NCI-H446 treated with DMSO at 0.1 percent for 48 hours (cell line): ENCODE data around the gene NUAK1.
A peak's percentile ranks its signal among the peaks of the same experiment; 100 is the strongest.

ENCODE experiments used
- DNase-seq: peaks from one replicate; lab custom pipeline; 2025; lab: John Stamatoyannopoulos, UW

The NUAK1 gene

DNA sequence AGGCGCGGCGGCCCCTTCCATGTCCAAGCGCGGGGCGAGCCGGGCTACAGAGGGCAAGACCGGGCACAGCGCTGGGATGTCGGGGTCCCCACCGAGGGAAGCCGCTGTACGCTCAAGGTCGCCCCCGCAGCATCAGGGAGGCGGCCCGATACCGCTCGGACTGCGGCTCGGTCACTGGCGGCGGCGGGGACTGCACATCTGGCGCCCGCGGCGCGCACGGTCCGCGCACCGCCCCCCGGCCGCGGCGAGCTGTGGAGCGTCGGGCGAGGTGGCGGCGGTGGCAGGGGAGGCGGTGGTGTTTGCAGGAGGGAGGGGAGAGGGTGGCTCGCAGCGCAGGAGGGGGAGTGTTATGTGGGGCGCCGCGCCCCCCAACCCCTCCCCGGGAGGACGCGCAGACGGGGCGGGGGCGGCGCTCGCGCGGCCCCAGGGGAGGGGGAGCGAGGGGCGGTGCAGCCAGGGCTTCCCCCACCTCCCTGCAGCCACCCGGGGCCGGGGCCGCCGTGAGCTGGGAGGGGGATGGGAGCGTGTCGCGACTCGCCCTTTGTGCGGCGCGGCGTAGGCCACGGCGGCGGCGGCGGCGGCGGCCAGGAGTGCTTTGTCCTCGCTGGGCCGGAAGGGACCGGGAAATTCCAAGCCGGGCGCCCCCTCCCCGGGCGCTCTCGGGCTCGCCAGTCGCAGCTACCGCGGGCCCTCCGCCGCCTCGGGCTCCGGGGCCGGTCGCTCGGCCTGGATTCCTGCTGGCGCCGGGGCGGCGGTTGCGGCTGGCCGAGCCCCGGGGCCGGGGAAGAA lies at the start of gene NUAK1:
Gene NUAK1 (minus strand): TSS at position 322 of the 789 bp plus-strand sequence. CDS start 301 bp downstream, at position 21.
- DNase-seq: no peak

DNA sequence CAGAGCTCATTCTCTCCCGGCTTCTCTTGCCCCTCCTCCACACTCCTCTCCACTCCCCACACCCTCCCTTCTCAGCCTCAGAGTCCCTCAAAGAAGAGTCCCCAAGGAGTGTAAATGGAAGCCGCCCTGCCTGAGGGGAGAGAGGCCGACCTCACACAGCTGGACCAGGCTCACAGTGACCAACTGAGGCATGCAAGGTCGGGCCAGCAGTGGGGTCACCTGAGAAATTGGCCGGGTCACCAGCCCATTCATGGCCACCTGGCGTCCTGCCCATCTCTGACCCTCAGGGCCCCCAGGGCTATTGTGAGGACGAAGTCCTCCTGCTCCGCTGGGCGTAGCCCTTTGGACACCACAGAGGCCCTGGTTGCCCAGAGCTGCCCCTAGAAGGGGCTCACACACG lies 49.5 kb upstream of the NUAK1 start:
- DNase-seq: no peak

DNA sequence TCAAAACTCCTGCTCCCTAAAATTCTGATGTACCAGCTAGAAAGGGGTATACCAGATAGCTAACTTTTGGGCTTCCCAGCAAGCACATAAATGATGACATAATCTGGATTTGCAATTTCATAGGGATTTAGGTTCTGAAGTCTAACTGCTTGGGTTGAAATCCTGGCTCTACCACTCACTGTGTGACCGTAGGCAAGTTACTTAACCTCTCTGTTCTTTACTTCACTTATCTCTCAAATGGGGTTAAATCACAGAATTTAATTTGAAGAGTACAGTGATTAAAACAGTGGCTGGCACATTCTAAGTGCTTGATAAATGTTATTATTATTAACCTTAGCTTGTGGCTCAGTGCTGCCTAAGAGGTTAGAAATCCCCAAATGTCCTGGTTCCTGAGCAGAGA lies 49.1 kb upstream of the NUAK1 start:
- no peak for DNase-seq

DNA sequence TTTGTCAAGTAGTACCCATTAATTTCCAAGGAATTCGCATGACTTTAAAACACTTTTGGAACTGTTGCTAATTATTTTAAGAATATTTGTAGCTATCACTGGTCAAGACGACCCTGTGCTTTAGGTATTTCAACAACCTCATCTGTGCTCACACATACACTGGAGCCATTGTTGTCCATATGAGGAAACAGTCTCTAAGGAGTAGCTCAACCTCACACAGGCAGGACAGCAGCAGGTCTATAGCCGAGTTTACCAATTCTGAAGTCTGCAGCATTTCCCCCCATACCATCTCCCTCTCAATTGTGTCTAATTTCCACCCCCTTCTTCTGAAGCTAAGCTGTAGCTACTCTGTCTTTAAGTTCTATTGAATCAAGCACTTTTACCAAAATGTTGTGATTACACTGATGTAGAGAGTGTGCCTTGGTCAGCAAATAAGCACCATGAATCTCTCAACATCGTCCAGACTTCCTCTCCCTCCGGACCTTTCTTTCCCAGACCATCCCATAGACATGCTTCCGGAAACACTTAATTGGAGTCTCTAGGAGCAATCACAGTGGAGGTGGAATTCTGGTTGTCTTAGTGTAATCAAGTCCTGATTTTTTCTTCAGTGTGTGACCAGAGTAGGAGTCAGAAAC lies 48.5 kb upstream of the NUAK1 start:
- no peak for DNase-seq

DNA sequence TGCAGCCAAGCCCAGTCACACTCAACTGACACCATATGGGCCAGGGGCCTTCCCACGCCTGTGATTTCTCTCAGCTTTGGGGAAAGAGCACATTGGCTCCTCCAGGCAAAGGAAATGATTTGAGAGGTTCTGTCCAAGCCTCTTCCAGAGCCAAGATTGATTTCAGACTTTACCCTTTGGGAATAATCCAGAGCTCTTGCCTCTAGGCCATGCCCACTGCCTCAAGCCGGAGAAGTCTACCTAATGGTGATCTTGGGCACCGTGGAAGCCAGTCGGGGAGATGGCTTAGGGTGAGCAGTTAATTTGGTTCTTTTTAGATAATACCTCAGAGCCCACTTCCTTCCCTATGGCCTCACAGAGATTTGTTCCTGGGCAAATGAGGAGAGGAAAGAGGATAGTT lies 45.0 kb upstream of the NUAK1 start:
- no peak for DNase-seq

DNA sequence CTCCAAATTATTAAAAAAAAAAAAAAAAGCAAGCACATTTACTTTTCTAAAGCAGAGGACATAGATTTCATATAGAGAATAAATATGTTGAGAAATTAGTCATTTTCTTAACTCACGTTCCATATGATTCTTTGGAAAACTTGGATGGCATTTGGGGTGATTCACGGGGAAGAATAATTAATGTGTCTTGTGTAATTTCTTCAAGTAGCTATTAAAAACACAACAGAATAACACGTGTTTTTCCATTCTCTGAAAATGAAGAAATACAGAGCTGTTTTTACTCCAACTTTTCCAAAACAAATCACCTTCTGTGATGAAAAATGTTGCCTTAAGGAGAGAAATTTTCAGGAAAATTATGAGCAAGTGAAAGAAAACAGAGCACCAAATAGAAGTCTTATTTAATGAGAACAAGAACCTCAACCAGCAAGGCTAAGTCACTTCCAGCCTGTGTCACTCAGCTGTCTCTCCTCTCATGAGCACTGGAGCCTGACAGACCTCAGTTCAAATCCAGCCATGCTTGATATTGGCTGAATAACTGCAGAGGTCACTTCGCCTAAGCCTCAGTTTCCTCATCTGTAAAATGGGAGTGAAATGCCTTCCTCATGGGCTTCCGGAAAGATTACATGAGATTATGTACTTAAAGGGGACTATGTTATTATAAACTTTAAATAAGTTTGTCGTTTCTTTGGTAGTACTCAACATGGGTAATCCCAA lies 42.8 kb upstream of the NUAK1 start:
- DNase-seq: no peak

DNA sequence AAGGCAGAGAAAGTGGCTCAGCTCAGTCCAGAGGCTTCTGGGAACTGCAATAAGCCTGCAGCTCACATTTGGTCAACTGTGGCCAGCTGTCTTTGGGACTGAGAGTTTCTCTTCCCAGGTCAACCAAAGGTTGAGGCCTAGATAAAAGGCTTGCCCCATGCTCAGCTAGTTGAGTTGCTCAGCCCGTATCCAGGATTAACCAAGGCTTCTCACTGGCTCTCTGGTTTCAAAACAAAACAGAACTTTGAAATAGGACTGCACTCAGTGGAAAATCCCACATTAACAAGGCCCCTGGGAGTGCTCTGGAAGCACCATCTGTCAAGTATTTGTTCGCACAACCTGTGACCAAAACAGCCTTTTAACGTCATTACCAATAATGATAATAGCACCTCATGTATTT lies 40.3 kb upstream of the NUAK1 start:
- peak; percentile 65 for DNase-seq

DNA sequence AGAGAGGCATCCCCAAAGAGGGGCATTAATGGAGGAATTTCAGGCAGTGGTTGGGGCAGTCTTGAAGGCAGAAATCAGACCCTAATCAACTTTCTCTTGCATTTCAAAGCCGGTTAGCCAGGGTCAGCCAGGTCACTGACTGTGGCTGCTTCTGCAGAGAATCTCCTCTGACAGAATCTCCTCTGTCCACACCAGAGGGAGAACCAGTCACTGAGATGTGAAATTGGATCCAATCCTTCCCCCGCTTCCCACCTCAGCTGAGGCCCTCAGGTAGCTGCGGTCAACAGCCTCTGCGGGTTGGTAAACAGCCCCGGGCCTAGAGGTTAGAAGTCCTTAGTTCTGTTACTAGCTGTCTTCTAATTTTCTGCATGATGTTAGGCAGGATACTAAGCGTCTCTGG lies 39.8 kb upstream of the NUAK1 start:
- DNase-seq: no peak

DNA sequence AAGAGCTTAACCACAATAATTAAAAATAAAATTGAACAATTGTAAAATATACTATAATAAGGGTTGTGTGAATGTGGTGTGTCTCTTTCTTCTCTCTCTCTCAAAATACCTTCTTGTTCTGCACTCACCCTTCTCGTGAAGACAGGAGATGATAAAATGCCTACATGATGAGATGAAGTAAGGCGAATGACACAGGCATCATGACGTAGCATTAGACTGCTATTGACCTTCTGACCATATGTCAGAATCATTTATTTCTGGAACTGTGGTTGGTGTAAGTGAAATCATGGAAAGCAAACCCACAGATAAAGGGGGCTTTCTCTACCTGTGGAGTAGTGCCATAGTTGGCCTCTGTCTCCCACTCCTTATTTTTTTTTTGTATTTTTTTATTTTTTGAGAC lies 37.8 kb upstream of the NUAK1 start:
- no peak for DNase-seq

DNA sequence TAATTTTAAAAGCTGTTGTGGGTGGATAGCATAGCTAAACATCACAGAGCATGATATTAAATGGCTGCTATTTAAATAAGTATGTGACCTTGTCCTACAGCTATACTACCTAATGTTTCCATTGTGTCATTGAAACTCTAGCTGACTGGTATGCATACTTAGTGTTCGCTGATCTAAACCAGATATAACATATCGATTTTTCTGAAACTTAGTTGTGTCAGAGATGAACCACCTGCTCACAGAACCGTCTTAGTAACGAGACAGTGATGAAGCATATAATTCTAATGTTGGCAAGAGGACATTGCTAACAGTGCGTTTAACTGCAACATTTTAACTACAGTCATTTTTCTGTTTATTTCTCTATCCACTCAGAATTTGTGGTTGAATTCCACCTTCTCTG lies 36.1 kb upstream of the NUAK1 start:
- DNase-seq: no peak

DNA sequence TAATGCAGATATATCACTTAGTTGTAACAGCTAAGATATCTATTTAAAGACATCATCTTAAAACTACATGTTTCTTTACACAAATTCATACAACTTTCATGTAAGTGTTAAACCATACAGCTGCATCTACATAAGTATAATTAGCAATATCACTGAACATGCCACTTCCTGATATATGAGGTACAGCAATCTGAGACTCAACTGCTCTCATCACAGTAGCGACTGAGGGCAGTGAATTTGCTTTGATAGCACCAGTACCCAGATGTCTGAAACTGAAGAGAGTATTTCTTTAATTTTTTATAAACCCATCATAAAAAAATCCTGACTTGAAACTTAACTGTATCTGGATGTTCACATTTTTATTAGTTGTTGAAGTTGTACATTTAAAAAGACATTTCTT lies 34.7 kb upstream of the NUAK1 start:
- DNase-seq: no peak

DNA sequence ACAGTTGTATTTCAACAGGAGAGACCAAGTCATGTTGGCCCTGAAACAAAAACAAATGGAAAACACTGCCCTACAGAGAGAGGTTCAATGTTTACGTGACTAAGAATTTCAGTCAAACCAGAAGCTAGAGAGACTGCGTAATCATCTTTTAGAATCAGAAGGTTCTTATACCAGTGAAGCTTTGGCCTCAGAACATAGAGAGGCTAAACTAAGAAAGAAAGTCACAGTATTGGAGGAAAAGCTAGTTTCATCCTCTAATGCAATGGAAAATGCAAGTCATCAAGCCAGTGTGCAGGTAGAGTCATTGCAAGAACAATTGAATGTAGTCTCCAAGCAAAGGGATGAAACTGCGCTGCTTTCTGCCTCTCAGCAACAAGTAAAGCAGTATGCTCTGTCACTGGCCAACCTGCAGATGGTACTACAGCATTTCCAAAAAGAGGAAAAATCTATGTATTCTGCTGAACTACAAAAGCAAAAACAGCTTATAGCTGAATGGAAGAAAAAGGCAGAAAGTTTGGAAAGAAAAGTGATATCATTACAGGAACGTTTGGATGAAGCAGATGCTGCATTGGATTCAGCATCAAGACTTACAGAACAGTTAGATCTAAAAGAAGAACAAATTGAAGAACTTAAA lies 32.5 kb upstream of the NUAK1 start:
- no peak for DNase-seq

DNA sequence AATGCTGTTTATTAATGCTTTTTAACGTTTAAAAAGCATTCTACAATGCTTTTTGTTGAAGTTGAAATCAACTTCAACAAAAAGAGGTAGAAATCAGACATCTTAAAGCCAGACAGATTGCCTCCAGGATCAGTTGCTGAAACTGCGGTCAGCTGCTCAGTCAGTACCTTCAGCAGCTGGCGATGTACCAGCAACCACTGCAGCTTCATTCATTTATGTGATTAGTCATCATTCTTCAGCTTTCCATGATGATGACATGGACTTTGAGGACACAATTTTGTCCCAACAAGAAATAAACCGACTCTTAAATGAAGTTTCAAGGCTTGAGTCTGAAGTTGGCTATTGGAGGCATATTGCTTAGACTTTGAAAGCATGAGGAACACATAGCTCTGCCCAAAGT lies 31.5 kb upstream of the NUAK1 start:
- no peak for DNase-seq

DNA sequence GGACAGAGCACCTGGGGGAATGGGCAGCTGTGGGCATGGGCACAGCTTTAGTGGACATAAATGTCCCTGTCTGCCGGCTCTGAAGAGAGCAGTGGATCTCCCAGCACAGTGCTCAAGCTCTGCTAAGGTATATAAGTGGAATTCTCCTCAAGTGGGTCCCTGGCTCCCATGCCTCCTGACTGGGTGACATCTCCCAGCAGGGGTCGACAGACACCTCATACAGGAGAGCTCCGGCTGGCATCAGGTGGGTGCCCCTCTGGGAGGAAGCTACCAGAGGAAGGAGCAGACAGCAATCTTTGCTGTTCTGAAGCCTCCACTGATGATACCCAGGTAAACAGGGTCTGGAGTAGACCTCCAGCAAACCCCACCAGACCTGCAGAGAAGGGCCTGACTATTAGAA lies 25.0 kb upstream of the NUAK1 start:
- no peak for DNase-seq

DNA sequence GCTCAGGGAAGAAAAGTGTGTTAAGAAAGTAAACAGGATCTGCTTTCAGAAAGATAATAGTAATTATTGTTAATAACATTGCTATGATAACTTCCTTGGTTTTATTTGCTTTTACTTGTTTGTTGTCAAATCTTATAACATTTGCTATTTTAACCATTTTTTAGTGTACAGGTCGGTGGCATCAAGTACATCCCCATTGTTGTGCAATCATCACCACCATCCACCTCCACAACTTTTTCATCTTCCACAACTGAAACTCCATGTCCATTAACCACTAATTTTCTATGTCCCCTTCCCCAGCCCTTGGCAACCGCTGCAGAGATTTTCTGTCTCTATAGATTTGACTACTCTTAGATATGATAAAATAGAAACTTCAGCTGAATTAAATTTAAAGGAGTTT lies 22.7 kb upstream of the NUAK1 start:
- DNase-seq: no peak

DNA sequence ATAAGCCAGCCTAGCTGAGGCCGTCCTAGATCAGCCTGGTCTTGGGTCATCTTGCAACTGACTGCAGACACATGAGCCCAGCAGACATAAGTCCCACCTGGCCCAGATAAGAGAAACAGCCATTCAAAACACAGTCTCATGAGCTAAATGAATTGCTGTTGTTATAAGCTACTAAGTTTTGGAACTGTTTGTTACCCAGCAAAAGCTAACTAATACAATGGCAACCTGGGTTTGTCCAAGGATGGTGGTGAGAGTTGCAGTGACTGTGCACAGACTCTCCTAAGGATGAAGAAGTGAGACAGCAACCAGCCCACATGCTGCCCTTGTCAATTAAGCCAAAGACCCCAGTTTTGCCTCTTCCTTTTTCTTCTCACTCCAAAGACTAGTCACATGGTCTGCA lies 22.2 kb upstream of the NUAK1 start:
- no peak for DNase-seq

DNA sequence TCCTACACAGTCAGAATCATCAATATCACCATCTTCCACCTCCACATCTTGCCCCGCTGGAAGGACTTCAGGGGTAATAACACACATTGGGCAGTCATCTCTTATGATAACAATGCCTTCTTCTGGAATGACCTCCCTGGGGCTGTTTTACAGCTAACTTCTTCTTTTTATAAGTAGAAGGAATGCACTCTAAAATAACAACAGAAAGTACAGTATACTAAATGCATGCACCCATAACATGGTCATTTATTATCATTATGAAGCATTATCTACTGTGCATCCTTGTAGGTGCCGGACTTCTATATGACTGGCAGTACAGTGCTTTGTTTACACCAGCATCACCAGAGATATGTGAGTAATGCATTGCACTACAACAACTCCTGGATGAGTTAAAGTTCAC lies 19.0 kb upstream of the NUAK1 start:
- no peak for DNase-seq

DNA sequence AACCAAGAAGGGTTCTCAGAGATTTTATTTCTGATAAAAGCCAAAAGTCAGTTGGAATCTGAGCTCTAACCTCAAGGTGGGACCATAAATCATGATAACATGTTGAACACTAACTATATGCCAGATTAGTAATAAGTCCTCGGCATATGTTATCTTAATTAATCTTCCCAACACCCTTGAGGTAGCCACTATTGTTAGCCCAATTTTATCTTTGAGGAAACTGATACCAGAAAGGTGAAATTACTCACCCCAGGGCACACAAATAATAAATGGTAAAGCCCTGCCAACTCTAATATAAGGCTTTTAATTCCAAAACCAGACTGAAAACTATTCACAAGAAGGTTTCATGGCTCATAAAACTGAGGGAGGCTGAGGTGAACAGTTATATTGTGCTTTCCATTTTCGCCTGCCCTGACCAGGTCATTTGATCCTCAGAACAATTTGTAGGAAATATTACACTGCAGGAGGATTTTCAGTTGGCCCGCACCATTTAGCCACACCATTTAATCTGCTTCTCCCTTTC lies 16.1 kb upstream of the NUAK1 start:
- DNase-seq: no peak

DNA sequence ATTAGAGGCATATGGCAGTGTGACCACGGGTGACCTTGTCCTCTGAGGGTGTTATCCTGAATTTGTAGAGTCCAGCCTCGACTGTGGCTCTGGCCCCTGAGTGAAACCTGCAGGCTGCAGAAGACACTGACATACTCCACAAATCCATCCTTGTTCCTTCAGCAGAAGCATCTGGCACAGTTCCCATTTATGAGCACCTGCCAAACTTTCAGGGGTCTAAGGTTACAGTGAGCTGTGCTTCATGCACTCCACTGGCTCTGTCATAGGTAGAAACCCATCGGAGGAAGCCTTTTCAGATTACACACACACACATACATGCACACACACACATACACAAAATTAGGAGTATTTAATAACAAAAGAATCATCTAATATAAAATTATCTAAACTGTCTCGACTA lies 13.6 kb upstream of the NUAK1 start:
- DNase-seq: no peak

DNA sequence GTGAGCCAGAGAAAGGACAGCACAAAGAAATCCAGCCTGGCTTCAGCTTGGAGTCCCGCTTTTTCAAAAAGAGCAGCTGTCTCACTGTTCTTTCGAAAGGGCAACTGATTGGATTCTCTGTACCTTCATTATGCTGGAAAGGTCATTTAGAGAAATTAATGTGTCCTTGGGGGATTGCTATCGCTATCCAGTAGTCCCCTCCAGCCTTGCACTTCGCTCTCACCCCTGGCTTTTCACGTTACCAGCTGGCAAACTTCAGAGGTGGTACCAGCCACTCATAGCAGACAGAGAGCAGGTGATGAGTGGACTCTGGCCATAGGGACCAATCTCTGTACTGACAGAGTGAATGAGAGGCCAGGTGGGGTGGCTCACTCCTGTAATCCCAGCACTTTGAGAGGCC lies 11.8 kb upstream of the NUAK1 start:
- DNase-seq: no peak

DNA sequence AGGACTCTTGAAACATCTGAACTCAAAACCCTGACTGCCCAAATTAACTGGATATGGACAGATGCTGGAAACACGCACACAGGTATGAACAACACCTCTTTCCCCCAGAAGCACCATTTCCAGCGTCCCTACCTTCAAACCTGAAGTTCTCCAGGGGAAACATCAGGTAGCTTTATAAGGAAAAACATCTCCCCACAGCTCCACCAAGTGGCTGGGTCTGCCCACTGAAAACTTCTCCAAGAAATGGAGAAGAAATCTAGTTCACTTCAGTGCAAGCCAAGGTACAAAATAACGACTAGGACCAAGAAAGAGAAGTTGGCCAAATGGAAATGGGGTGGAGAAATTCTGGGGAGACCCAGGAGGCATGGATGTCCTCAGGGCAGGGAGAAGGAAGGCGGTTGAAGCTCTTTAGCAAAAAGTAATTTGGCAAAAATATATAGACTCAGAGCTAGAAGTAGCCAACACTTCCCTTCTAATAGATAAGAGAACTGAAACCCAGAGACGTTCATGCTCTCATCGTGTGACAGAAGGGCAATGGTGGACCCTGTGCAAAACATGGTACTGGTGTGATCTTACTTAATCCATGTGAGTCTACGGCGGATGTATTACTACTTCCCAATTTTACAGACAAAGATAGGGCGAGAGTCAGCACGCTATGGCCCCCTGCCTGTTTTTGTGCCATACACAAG lies 10.5 kb upstream of the NUAK1 start:
- DNase-seq: no peak

DNA sequence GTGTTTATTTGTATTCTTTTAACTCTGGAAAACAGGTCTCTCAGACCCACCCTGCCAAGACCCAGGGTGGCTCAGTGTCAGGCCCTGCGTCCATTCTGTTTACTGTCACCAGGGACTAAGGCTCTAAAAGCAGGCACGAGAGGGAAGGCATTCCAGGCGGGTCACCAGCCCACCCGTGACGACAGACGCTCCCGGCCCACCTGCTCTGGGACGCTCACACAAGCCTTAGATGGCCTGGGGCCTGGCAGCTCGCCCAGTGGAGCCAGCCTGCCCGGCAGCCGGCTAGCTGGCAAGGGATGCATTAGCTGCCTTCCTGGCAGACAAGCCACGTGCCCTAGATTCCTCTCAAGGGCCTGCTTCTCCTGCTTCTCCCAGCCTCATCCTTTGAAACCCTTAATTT lies 9.2 kb upstream of the NUAK1 start:
- DNase-seq: peak; percentile 80
